Measurements from ENCODE around the gene SLC17A9. TPM values are rescaled to one million over a fixed set of nuclear protein-coding genes. Genes with fewer than 3 reads are reported as not detected.

Gene SLC17A9
- total RNA-seq, 6 experiments from 2014 or later = 32.8 to 47.0 (median 35.7) TPM

- H3K27me3 Mint-ChIP-seq (ENCODE audit: insufficient read depth) = peaks cover 45% of the 10 kb centered on the region
Measured at GRCh38 chr20:62983210-62983609, 30.7 kb downstream of the SLC17A9 start.

GRCh38 chr20:62984666-62985443 is 32.3 kb downstream of the SLC17A9 start:
- peaks cover 38% of the 10 kb centered on the region for H3K27me3 Mint-ChIP-seq (ENCODE audit: insufficient read depth)
- H3K4me3 Mint-ChIP-seq = no peak overlapping the region
- no peaks in the 10 kb centered on the region for H3K9me3 Mint-ChIP-seq
- H3K27ac Mint-ChIP-seq = no peak overlapping the region
- no peaks in the 10 kb centered on the region for H3K36me3 Mint-ChIP-seq (ENCODE audit: low read depth)
- no peak for TF ChIP-seq CTCF (IDR thresholded peaks at IDR 0.05)
- no peak for DNase-seq
- H3K4me1 Mint-ChIP-seq (ENCODE audit: low read depth) = no peaks in the 10 kb centered on the region

More at GRCh38 chr20:62983210-62983609, 30.7 kb downstream of the SLC17A9 start:
- Mint-ChIP-seq H3K4me1 (ENCODE audit: low read depth) (no peaks in the 10 kb centered on the region), H3K4me3 (no peak overlapping the region), H3K27ac (no peak overlapping the region), H3K9me3 (no peaks in the 10 kb centered on the region), H3K36me3 (ENCODE audit: low read depth) (no peaks in the 10 kb centered on the region)
- DNase-seq = no peak
- TF ChIP-seq CTCF (IDR thresholded peaks at IDR 0.05) = no peak

- Mint-ChIP-seq H3K4me1 (ENCODE audit: low read depth) (no peaks in the 10 kb centered on the region), H3K36me3 (ENCODE audit: low read depth) (no peaks in the 10 kb centered on the region), H3K4me3 (no peak overlapping the region), H3K27ac (no peak overlapping the region), H3K9me3 (no peaks in the 10 kb centered on the region), H3K27me3 (ENCODE audit: insufficient read depth) (peaks cover 35% of the 10 kb centered on the region)
- DNase-seq = no peak
- TF ChIP-seq CTCF (IDR thresholded peaks at IDR 0.05) = no peak
Measured at GRCh38 chr20:62985444-62985778, 32.9 kb downstream of the SLC17A9 start.

GRCh38 chr20:62986257-62986800 is 33.8 kb downstream of the SLC17A9 start:
- no peaks in the 10 kb centered on the region for H3K9me3 Mint-ChIP-seq
- H3K4me1 Mint-ChIP-seq (ENCODE audit: low read depth) = no peaks in the 10 kb centered on the region
- no peak for TF ChIP-seq CTCF (IDR thresholded peaks at IDR 0.05)
- DNase-seq = no peak
- H3K27ac Mint-ChIP-seq = no peak overlapping the region
- no peak overlapping the region for H3K4me3 Mint-ChIP-seq
- no peaks in the 10 kb centered on the region for H3K36me3 Mint-ChIP-seq (ENCODE audit: low read depth)
- peaks cover 41% of the 10 kb centered on the region for H3K27me3 Mint-ChIP-seq (ENCODE audit: insufficient read depth)

- no peak for TF ChIP-seq CTCF (IDR thresholded peaks at IDR 0.05)
- DNase-seq = no peak
- Mint-ChIP-seq H3K4me1 (ENCODE audit: low read depth) (no peaks in the 10 kb centered on the region), H3K27ac (no peak overlapping the region), H3K27me3 (ENCODE audit: insufficient read depth) (peaks cover 37% of the 10 kb centered on the region), H3K36me3 (ENCODE audit: low read depth) (no peaks in the 10 kb centered on the region), H3K4me3 (no peak overlapping the region), H3K9me3 (no peaks in the 10 kb centered on the region)
Measured at GRCh38 chr20:62987114-62987513, 34.6 kb downstream of the SLC17A9 start.
